ENCODE data around the gene PHF12. TPM values are rescaled to one million over a fixed set of nuclear protein-coding genes. Genes with fewer than 3 reads are reported as not detected.

The PHF12 gene
- total and polyA plus RNA-seq, 2 donors (not counting 1 experiment from before 2014, with no cell fraction given): 10.1 to 14.2 TPM

DNA sequence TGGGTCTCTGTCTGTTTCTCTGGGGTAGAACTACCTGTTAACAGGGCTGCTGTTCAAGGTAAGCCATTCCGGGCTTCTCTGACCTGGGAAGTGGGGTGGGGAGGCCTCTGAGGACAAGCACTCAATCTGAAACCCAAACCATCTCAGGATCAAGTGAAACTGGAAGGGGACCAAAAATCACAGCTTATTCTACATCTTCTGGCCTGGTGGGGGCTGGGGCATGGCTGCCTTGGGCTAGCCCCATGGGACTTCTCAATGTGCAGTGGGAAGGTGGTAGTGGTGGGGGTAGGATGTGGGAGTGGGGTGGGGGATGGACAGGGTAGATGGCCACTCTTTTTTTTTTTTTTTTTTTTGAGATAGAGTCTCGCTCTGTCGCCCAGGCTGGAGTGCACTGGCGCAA, 59.3 kb downstream of the PHF12 start:
- no peaks in the 10 kb centered on the region for H3K9me3 ChIP-seq (ENCODE audit: control insufficient read depth, insufficient read depth, low read depth, low read length)
- no peak overlapping the region for H3K27ac ChIP-seq (ENCODE audit: insufficient read depth, low read length)
- peaks cover 9% of the 10 kb centered on the region for H3K79me2 ChIP-seq (ENCODE audit: control insufficient read depth, insufficient read depth, low read length)
- no peak for TF ChIP-seq EZH2 (IDR thresholded peaks at IDR 0.05; ENCODE audit: low read length, missing control alignments)
- TF ChIP-seq, protein P1, sequence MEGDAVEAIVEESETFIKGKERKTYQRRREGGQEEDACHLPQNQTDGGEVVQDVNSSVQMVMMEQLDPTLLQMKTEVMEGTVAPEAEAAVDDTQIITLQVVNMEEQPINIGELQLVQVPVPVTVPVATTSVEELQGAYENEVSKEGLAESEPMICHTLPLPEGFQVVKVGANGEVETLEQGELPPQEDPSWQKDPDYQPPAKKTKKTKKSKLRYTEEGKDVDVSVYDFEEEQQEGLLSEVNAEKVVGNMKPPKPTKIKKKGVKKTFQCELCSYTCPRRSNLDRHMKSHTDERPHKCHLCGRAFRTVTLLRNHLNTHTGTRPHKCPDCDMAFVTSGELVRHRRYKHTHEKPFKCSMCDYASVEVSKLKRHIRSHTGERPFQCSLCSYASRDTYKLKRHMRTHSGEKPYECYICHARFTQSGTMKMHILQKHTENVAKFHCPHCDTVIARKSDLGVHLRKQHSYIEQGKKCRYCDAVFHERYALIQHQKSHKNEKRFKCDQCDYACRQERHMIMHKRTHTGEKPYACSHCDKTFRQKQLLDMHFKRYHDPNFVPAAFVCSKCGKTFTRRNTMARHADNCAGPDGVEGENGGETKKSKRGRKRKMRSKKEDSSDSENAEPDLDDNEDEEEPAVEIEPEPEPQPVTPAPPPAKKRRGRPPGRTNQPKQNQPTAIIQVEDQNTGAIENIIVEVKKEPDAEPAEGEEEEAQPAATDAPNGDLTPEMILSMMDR (conservative IDR thresholded peaks at IDR 0.05 in 1 of 2, IDR thresholded peaks at IDR 0.05 in 1 of 2; ENCODE audit: low read depth in 1 of 2, low read length in 2 of 2): no peak
- H3K4me1 ChIP-seq (ENCODE audit: control insufficient read depth, extremely low read depth, insufficient read depth, low read length): peaks cover 9% of the 10 kb centered on the region
- no peak for DNase-seq (ENCODE audit: low read depth in 2 of 2)
- no peak overlapping the region for H2AFZ ChIP-seq (ENCODE audit: low read length)
- H3K27me3 ChIP-seq (ENCODE audit: control insufficient read depth, insufficient read depth, low read length): no peaks in the 10 kb centered on the region
- no peak overlapping the region for H3K4me2 ChIP-seq (ENCODE audit: extremely low read depth, insufficient read depth, low read length)
- H3K36me3 ChIP-seq (ENCODE audit: control insufficient read depth, insufficient read depth, low read length): peaks cover 3% of the 10 kb centered on the region
- H3K4me3 ChIP-seq (replicated peaks in 1 of 4; ENCODE audit: control extremely low read depth in 1 of 4, insufficient read depth in 1 of 4, low read depth in 3 of 4, low read length in 4 of 4): no peak overlapping the region
- no peak overlapping the region for H3K9ac ChIP-seq (ENCODE audit: insufficient read depth, low read length)
- no peaks in the 10 kb centered on the region for H4K20me1 ChIP-seq (ENCODE audit: control insufficient read depth, extremely low read depth, insufficient read depth, low read length)

DNA sequence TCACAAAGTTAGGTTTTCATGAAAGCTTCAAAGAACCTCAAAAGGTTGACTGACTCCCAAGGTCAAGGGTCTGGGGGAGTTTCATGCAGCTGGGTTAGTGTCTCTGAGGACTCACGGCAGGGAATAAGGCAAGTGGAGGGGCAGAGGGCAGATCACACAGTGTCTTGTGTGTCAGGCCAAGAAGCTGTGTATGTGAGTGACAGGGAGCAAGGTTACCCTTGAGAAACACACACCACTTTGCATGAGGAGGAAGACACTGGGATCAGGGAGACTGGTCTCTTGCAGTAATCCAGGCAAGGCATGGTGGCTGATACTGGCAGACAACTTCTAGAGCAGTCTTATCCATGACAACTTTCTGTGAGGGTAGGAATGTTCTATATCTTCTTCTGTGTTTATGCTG, 60.1 kb downstream of the PHF12 start:
- no peak overlapping the region for H3K9ac ChIP-seq (ENCODE audit: insufficient read depth, low read length)
- no peak overlapping the region for H3K27ac ChIP-seq (ENCODE audit: insufficient read depth, low read length)
- no peak overlapping the region for H3K4me2 ChIP-seq (ENCODE audit: extremely low read depth, insufficient read depth, low read length)
- H3K36me3 ChIP-seq (ENCODE audit: control insufficient read depth, insufficient read depth, low read length): peaks cover 3% of the 10 kb centered on the region
- TF ChIP-seq, protein P1 (conservative IDR thresholded peaks at IDR 0.05 in 1 of 2, IDR thresholded peaks at IDR 0.05 in 1 of 2; ENCODE audit: low read depth in 1 of 2, low read length in 2 of 2): no peak
- TF ChIP-seq EZH2 (IDR thresholded peaks at IDR 0.05; ENCODE audit: low read length, missing control alignments): no peak
- peaks cover 9% of the 10 kb centered on the region for H3K79me2 ChIP-seq (ENCODE audit: control insufficient read depth, insufficient read depth, low read length)
- no peak for DNase-seq (ENCODE audit: low read depth in 2 of 2)
- peaks cover 6% of the 10 kb centered on the region for H3K4me1 ChIP-seq (ENCODE audit: control insufficient read depth, extremely low read depth, insufficient read depth, low read length)
- no peaks in the 10 kb centered on the region for H4K20me1 ChIP-seq (ENCODE audit: control insufficient read depth, extremely low read depth, insufficient read depth, low read length)
- H3K4me3 ChIP-seq (replicated peaks in 1 of 4; ENCODE audit: control extremely low read depth in 1 of 4, insufficient read depth in 1 of 4, low read depth in 3 of 4, low read length in 4 of 4): no peak overlapping the region
- H3K27me3 ChIP-seq (ENCODE audit: control insufficient read depth, insufficient read depth, low read length): no peaks in the 10 kb centered on the region
- H2AFZ ChIP-seq (ENCODE audit: low read length): no peak overlapping the region
- no peaks in the 10 kb centered on the region for H3K9me3 ChIP-seq (ENCODE audit: control insufficient read depth, insufficient read depth, low read depth, low read length)

DNA sequence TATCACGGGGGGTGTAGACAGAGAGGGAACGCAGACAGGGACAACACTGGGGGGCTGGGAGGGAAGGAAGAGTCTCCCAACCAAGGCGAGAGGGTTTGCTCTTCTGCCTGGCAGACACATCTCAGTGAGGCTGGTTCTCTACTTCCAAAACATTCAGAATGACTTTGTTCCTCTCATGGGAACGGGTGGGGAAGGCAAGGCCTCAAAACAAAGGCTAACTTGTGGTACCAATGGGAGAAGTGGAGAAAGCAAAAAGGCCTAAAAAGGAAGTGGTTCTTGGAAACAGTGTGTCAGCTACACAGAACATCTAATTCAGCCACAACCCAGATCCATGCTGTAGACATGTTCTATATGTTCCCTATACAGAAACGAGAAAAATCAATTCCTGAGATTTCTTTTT, 61.3 kb downstream of the PHF12 start:
- Histone ChIP-seq H3K79me2 (ENCODE audit: control insufficient read depth, insufficient read depth, low read length) (peaks cover 2% of the 10 kb centered on the region), H3K27me3 (ENCODE audit: control insufficient read depth, insufficient read depth, low read length) (no peaks in the 10 kb centered on the region), H4K20me1 (ENCODE audit: control insufficient read depth, extremely low read depth, insufficient read depth, low read length) (no peaks in the 10 kb centered on the region), H3K36me3 (ENCODE audit: control insufficient read depth, insufficient read depth, low read length) (peaks cover 6% of the 10 kb centered on the region), H3K9me3 (ENCODE audit: control insufficient read depth, insufficient read depth, low read depth, low read length) (no peaks in the 10 kb centered on the region), H2AFZ (ENCODE audit: low read length) (no peak overlapping the region), H3K4me1 (ENCODE audit: control insufficient read depth, extremely low read depth, insufficient read depth, low read length) (no peaks in the 10 kb centered on the region), H3K4me3 (replicated peaks in 1 of 4; ENCODE audit: control extremely low read depth in 1 of 4, insufficient read depth in 1 of 4, low read depth in 3 of 4, low read length in 4 of 4) (no peak overlapping the region), H3K27ac (ENCODE audit: insufficient read depth, low read length) (no peak overlapping the region), H3K9ac (ENCODE audit: insufficient read depth, low read length) (no peak overlapping the region), H3K4me2 (ENCODE audit: extremely low read depth, insufficient read depth, low read length) (no peak overlapping the region)
- TF ChIP-seq, protein P1 (conservative IDR thresholded peaks at IDR 0.05 in 1 of 2, IDR thresholded peaks at IDR 0.05 in 1 of 2; ENCODE audit: low read depth in 1 of 2, low read length in 2 of 2): no peak
- no peak for TF ChIP-seq EZH2 (IDR thresholded peaks at IDR 0.05; ENCODE audit: low read length, missing control alignments)
- DNase-seq (ENCODE audit: low read depth in 2 of 2): no peak
